Endothelial cell of umbilical vein (primary cell): ENCODE measurements around the gene ANO4. TPM values are rescaled to one million over a fixed set of nuclear protein-coding genes. Genes with fewer than 3 reads are reported as not detected.

ENCODE experiments used
- BruUV-seq: library from RNA; stranded (reverse); fragments of 400-500 nt; replicated peaks from 2 replicates; lab custom pipeline; 2021; lab: Mats Ljungman, UMichigan
- CTCF ChIA-PET: fragments of 300-600, 350-600 bp; sonication (Branson Sonifier 250); formaldehyde crosslinking; loops from one replicate; lab custom pipeline; 2021; ENCODE audit warnings: antibody characterized with exemption, inconsistent platforms; lab: Charles Lee
- POLR2A ChIA-PET: fragments of 300-600, 350-600 bp; sonication (Branson Sonifier 250); formaldehyde crosslinking; loops from one replicate; lab custom pipeline; 2021; ENCODE audit warnings: antibody characterized with exemption, inconsistent platforms; lab: Charles Lee
- DNase-seq: peaks from one replicate; pipeline ENCODE4 v3.0.0-alpha.2; 2011; ENCODE audit warnings: low read depth, low spot score
- FAIRE-seq: peaks from 2 replicates; lab custom pipeline; 2011; peaks lifted over from hg19 to GRCh38; lab: Jason Lieb, UNC
- H2AFZ ChIP-seq: 2 replicates; pipeline ENCODE4 v1.6.0; 2012; ENCODE audit warnings: low read depth, low read length, control low read depth, inconsistent platforms
- H3K27ac ChIP-seq: 2 replicates; pipeline ENCODE4 v1.5.1; 2011; ENCODE audit warnings: low read depth, mild to moderate bottlenecking, control low read depth, low read length, moderate library complexity; ENCODE audit not compliant: insufficient read depth
- H3K27me3 ChIP-seq, 2 experiments: 2 replicates each; pipeline versions ENCODE4 v1.6.0 to v1.6.1; 2011; ENCODE audit warnings: low read length in 2 of 2, mixed read lengths in 1 of 2; ENCODE audit not compliant: control insufficient read depth in 2 of 2, insufficient read depth in 2 of 2
- H3K36me3 ChIP-seq, 2 experiments: 2 replicates in 1 of 2; 3 replicates in 1 of 2; pipeline ENCODE4 v1.5.1; 2011; ENCODE audit warnings: low read length in 2 of 2, mild to moderate bottlenecking in 1 of 2, moderate library complexity in 1 of 2; ENCODE audit not compliant: control insufficient read depth in 2 of 2, insufficient read depth in 2 of 2; ENCODE audit errors: extremely low read depth in 1 of 2
- H3K4me1 ChIP-seq: 3 replicates; pipeline ENCODE4 v1.5.1; 2011; ENCODE audit warnings: mild to moderate bottlenecking, low read length; ENCODE audit not compliant: control insufficient read depth, insufficient read depth; ENCODE audit errors: extremely low read depth
- H3K4me2 ChIP-seq: 2 replicates; pipeline ENCODE4 v1.6.1; 2011; ENCODE audit warnings: low read length, control low read depth, mixed read lengths; ENCODE audit not compliant: insufficient read depth
- H3K4me3 ChIP-seq, 3 experiments: fragments of 200-600 bp in 1 of 3; sonication (generic), shearing (Covaris generic) in 1 of 3; replicated peaks in 1 of 3; 2 replicates each; pipeline ENCODE4 v1.5.1; 2011 to 2016; ENCODE audit warnings: control low read depth in 3 of 3, low read length in 3 of 3, mild to moderate bottlenecking in 2 of 3, inconsistent platforms in 1 of 3, low read depth in 1 of 3, moderate library complexity in 1 of 3; ENCODE audit not compliant: insufficient read depth in 1 of 3
- H3K79me2 ChIP-seq: 2 replicates; pipeline ENCODE4 v1.6.0; 2012; ENCODE audit warnings: low read length, inconsistent platforms; ENCODE audit not compliant: control insufficient read depth, insufficient read depth
- H3K9ac ChIP-seq: replicated peaks from 2 replicates; pipeline ENCODE3; 2011; ENCODE audit warnings: low read length, control low read depth; ENCODE audit not compliant: insufficient read depth; ENCODE audit errors: extremely low read depth
- H3K9me1 ChIP-seq: replicated peaks from 3 replicates; pipeline ENCODE4 v1.6.0; 2011; ENCODE audit warnings: mild to moderate bottlenecking, low read length; ENCODE audit not compliant: control insufficient read depth, insufficient read depth; ENCODE audit errors: extremely low read depth
- H3K9me3 ChIP-seq: replicated peaks from 2 replicates; pipeline ENCODE4 v1.5.1; 2012; ENCODE audit warnings: low read length, inconsistent platforms; ENCODE audit not compliant: control insufficient read depth, insufficient read depth
- H4K20me1 ChIP-seq: replicated peaks from 2 replicates; pipeline ENCODE3; 2011; ENCODE audit warnings: mild to moderate bottlenecking, low read length; ENCODE audit not compliant: control insufficient read depth, insufficient read depth; ENCODE audit errors: extremely low read depth
- CTCF ChIP-seq, 2 donors: IDR thresholded peaks; 1 replicate in 1 of 2; 2 replicates in 1 of 2; pipeline ENCODE4 v1.5.1; 2011; ENCODE audit warnings: low read length in 2 of 2, mild to moderate bottlenecking in 2 of 2, moderate library complexity in 2 of 2, control low read depth in 1 of 2, inconsistent platforms in 1 of 2, low read depth in 1 of 2; ENCODE audit not compliant: insufficient read depth in 1 of 2; ENCODE audit errors: extremely low read depth in 1 of 2
- EZH2 ChIP-seq: IDR thresholded peaks from 2 replicates; pipeline ENCODE4 v1.6.1; 2012; ENCODE audit warnings: borderline replicate concordance, low read depth, mild to moderate bottlenecking, moderate library complexity, low read length, inconsistent platforms; ENCODE audit not compliant: severe bottlenecking
- FOS ChIP-seq: IDR thresholded peaks from 2 replicates; pipeline ENCODE4 v1.6.1; 2011; ENCODE audit warnings: mild to moderate bottlenecking, low read length, moderate library complexity, borderline replicate concordance; ENCODE audit not compliant: insufficient read depth
- GATA2 ChIP-seq: IDR thresholded peaks from 2 replicates; pipeline ENCODE4 v1.7.0; 2011; ENCODE audit warnings: low read depth, mild to moderate bottlenecking, moderate library complexity, mixed read lengths, low read length; ENCODE audit not compliant: insufficient read length, insufficient read depth
- JUN ChIP-seq: IDR thresholded peaks from 2 replicates; pipeline ENCODE4 v1.6.1; 2011; ENCODE audit warnings: borderline replicate concordance, low read depth; ENCODE audit not compliant: insufficient read length, insufficient read depth
- MAX ChIP-seq: IDR thresholded peaks from 2 replicates; pipeline ENCODE4 v1.6.1; 2011; ENCODE audit not compliant: insufficient read depth, insufficient read length
- MYC ChIP-seq: IDR thresholded peaks from one replicate; pipeline ENCODE4 v1.6.1; 2011; ENCODE audit warnings: mild to moderate bottlenecking, low read depth, low read length
- POLR2A ChIP-seq: IDR thresholded peaks from 2 replicates; pipeline ENCODE4 v1.6.1; 2012; ENCODE audit warnings: low read depth, mild to moderate bottlenecking, control low read depth, low read length
- POLR2AphosphoS5 ChIP-seq: IDR thresholded peaks from 2 replicates; pipeline ENCODE4 v1.6.1; 2012; ENCODE audit warnings: low read depth, mild to moderate bottlenecking, control low read depth, low read length, moderate library complexity; ENCODE audit not compliant: insufficient read depth
- dilution Hi-C: fragments of 300-500 bp; cut with MboI; formaldehyde crosslinking; loops from one replicate; pipeline ENCODE4 v1.15.0; 2019; ENCODE audit warnings: low sequenced_read_pairs; ENCODE audit not compliant: extremely low pct_ligation_motif_present
- intact Hi-C: fragments of 100-400 bp; cut with micrococcal nuclease; formaldehyde crosslinking; loops from one replicate; pipeline ENCODE4 v1.10.0; 2022
- polyA plus RNA-seq, 4 experiments: library from polyadenylated mRNA; depleted of rRNA in 3 of 4; stranded (reverse) in 3 of 4; unstranded in 1 of 4; fragments of >200 nt; gene quantifications; 2 replicates each; pipeline versions ENCODE4 v1.2.1 to v1.2.3, GENCODE V29; 2011 to 2012; ENCODE audit warnings: missing spikeins in 1 of 4
- total RNA-seq: library from RNA; stranded (reverse); gene quantifications from 2 replicates; pipeline ENCODE4 v1.2.3, GENCODE V29; 2021

The ANO4 gene
- total and polyA plus RNA-seq, 2 donors (not counting 3 experiments of a cell fraction or from before 2014, with no cell fraction given): 0.25 TPM; not detected in 1

GRCh38 chr12:100964028-100964427 is 169.5 kb downstream of the ANO4 start:
- H3K9me3 ChIP-seq: peaks cover 2% of the 10 kb centered on the region
- DNase-seq (no peak), FAIRE-seq (no peak)
- no peaks in the 10 kb centered on the region for H4K20me1 ChIP-seq
- TF ChIP-seq POLR2A (no peak), MYC (no peak), JUN (no peak), POLR2AphosphoS5 (no peak), FOS (no peak)
- no peak overlapping the region for H3K27ac ChIP-seq
- H3K9ac ChIP-seq: no peak overlapping the region
- H3K4me2 ChIP-seq: no peak overlapping the region
- intact Hi-C loops (no loop called here), dilution Hi-C loops (no loop called here)
- no peaks in the 10 kb centered on the region for H3K9me1 ChIP-seq
- no peak overlapping the region for H2AFZ ChIP-seq
- H3K4me3 ChIP-seq: no peak overlapping the region
- POLR2A ChIA-PET: no interaction called here
- no peaks in the 10 kb centered on the region for H3K79me2 ChIP-seq
- H3K4me1 ChIP-seq: peaks cover 8% of the 10 kb centered on the region
- CTCF ChIA-PET: no interaction called here
- H3K36me3 ChIP-seq: no peaks in the 10 kb centered on the region
- no peaks in the 10 kb centered on the region for H3K27me3 ChIP-seq
- no TSS peak for BruUV-seq

- Histone ChIP-seq H3K4me3 (no peak overlapping the region), H3K9me3 (no peaks in the 10 kb centered on the region), H2AFZ (no peak overlapping the region), H3K4me1 (no peaks in the 10 kb centered on the region), H3K79me2 (no peaks in the 10 kb centered on the region), H3K9me1 (no peaks in the 10 kb centered on the region), H3K27me3 (no peaks in the 10 kb centered on the region), H4K20me1 (no peaks in the 10 kb centered on the region), H3K4me2 (no peak overlapping the region), H3K9ac (no peak overlapping the region), H3K27ac (no peak overlapping the region), H3K36me3 (no peaks in the 10 kb centered on the region)
- BruUV-seq: no TSS peak
- FAIRE-seq (no peak), DNase-seq (no peak)
- CTCF ChIA-PET: no interaction called here
- TF ChIP-seq MYC (no peak), EZH2 (no peak), POLR2AphosphoS5 (no peak), POLR2A (no peak), CTCF (IDR thresholded peaks at IDR 0.05; ENCODE audit: extremely low read depth in 1 of 2, insufficient read depth in 1 of 2, low read depth in 1 of 2, low read length in 2 of 2) (no peak), MAX (no peak), JUN (no peak), FOS (no peak), GATA2 (no peak)
- POLR2A ChIA-PET: no interaction called here
- dilution Hi-C loops: no loop called here
- intact Hi-C loops: no loop called here
Measured at GRCh38 chr12:100967189-100967588, 172.6 kb downstream of the ANO4 start.
